T-helper 1 cell treated with Interleukin-12 subunit alpha and Interleukin-12 subunit beta and Interleukin-4 antibody, amounts not matched to agents 30 μg/mL and 1 μg/mL, for 36 hours (primary cell): ENCODE measurements around the gene SLC13A2.

Source experiments
- H3K27ac Mint-ChIP-seq: one replicate; pipeline ENCODE4 v1.8.0; 2021; ENCODE audit warnings: mild to moderate bottlenecking, mixed read lengths
- H3K27me3 Mint-ChIP-seq: one replicate; pipeline ENCODE4 v1.8.0; 2021; ENCODE audit warnings: low read depth, mixed read lengths
- H3K36me3 Mint-ChIP-seq: one replicate; pipeline ENCODE4 v1.8.0; 2021; ENCODE audit warnings: low read depth, mixed read lengths
- H3K4me1 Mint-ChIP-seq: one replicate; pipeline ENCODE4 v1.8.0; 2021; ENCODE audit warnings: low read depth, mixed read lengths
- H3K4me3 Mint-ChIP-seq: one replicate; pipeline ENCODE4 v1.8.0; 2021; ENCODE audit warnings: mild to moderate bottlenecking, moderate library complexity, mixed read lengths
- H3K9me3 Mint-ChIP-seq: one replicate; pipeline ENCODE4 v1.8.0; 2021; ENCODE audit warnings: mixed read lengths

Gene SLC13A2

DNA sequence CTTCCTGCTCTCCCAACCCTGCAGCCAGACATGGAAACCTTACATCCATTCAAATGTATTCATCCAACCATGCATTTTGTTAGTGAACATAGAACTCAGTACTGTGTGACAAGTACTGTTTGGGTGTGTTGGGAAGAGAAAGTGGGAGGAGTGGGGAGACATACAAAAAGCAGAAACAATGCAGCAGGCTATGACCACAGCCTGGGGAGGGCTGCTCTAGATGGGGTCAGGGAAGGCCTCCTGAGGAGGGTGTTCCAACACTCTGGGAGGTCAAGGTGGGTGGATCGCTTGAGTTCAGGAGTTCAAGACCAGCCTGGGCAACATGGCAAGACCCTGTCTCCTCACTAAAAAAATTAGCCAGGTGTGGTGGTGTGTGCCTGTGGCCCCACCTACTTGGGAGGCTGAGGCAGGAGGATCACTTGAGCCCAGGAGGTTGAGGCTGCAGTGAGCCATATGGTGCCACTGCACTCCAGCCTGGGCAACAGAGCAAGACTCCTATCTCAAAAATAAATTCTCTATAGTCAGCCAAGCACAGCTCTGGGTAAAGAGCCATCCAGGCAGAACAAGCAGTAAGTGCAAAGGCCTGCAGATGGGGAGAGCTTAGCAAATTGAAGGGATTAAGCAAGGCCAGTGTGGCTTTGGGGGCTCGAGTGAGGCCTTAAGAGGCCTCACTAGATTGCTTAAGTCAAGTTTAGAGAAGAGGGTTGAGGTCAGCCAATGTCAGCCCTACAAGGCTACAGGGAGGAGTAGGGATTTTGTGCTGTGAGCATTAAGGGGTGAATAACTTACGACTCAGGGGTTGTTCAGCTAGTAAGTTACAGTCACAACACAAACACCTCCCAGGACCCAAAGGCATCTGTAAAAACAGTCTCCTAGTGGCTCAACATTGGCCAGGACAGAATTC, 5.5 kb downstream of the SLC13A2 start:
- H3K4me1 Mint-ChIP-seq: peaks cover 9% of the 10 kb centered on the region
- no peak overlapping the region for H3K27ac Mint-ChIP-seq
- no peaks in the 10 kb centered on the region for H3K27me3 Mint-ChIP-seq
- H3K4me3 Mint-ChIP-seq: no peak overlapping the region
- H3K36me3 Mint-ChIP-seq: no peaks in the 10 kb centered on the region
- H3K9me3 Mint-ChIP-seq: no peaks in the 10 kb centered on the region

DNA sequence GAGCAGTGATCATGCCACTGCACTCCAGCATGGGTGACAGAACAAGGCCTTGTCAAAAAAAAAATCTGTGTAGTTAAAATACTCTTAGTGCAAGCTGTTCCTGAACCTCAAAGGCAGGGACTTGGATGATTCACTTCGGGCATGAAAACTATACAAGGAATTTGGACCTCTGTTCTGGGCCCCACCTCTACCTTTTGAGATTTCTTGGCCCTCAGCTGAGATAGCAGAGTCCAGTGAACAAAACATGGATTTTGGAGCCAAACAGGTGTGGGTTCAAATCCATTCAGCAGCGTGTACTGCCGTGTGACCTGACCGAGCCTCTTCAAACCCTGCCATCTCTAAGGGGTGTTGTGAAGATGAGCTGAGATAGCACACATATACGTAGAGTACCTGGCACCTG, 6.8 kb downstream of the SLC13A2 start:
- peaks cover 16% of the 10 kb centered on the region for H3K4me1 Mint-ChIP-seq
- no peaks in the 10 kb centered on the region for H3K36me3 Mint-ChIP-seq
- no peaks in the 10 kb centered on the region for H3K9me3 Mint-ChIP-seq
- H3K27ac Mint-ChIP-seq: no peak overlapping the region
- no peak overlapping the region for H3K4me3 Mint-ChIP-seq
- peaks cover 5% of the 10 kb centered on the region for H3K27me3 Mint-ChIP-seq

DNA sequence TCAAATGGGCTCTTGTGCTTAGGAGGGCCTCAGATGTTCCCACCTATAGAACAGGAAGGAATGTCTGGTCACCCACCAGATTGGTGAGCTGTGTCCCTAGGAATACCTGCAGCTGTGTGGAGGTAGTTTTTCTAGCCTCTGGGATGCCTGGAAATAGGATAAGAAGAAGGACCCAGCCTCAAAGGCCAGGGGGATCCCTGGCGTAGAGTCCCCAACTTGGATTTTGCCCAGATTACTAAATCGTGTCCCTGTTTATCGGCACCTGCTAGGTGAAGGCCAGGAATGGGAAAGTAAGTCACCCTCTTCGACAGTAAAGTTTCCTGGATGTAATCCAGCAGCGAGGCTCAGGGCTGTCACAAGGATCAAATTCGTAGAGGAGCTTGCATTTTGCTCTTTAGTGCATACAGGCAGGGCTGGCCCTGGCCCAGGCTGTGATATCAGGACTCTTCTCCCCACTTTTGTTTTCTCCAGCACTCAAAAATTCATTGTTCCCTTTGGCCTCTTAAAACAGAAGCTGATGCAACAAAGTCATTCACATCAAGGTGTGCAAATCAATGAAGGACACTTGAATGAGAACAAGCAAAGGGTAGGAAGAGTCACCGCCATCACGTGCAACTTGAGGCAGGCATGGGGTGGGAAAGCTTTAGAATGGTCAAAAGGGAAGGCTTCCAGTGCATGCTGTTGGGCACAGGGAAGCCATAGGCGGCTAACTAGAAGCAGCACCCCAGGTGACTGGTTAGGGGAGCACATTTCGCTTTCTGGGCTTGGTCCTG, 7.5 kb downstream of the SLC13A2 start:
- H3K4me1 Mint-ChIP-seq: peaks cover 11% of the 10 kb centered on the region
- H3K27ac Mint-ChIP-seq: no peak overlapping the region
- no peaks in the 10 kb centered on the region for H3K9me3 Mint-ChIP-seq
- no peaks in the 10 kb centered on the region for H3K36me3 Mint-ChIP-seq
- peaks cover 5% of the 10 kb centered on the region for H3K27me3 Mint-ChIP-seq
- no peak overlapping the region for H3K4me3 Mint-ChIP-seq

DNA sequence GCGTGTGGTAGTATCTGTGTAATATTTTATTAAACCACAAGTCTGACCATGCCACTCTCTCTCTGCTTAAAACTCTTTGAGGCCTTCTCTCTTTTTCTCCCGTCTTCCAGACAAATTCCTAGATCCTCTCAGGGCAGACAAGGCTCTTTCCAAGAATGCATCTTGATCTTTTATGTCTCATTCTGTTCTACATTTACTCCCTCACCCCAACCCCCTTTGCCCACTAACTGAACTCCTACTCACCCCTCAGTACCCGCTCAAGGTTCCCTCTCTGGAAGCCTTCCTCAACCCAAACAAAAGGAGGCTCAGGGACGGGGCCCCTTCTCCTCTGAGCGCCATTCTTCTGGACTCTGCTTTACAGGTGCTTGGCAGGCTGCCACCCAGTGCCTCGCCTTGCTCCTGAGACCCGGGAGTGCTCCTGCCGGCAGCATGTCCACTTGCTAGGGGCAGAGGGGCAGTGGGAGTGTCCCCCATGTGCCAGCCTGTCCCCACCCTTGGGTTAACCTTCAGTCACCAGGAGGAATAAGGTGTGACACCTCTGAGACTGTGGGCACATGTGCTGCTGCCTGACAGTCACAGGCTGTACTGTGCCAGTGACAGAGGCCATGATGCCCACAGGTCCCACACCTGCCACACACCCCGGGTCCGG, 9.2 kb downstream of the SLC13A2 start:
- H3K36me3 Mint-ChIP-seq: no peaks in the 10 kb centered on the region
- H3K9me3 Mint-ChIP-seq: no peaks in the 10 kb centered on the region
- H3K4me1 Mint-ChIP-seq: peaks cover 8% of the 10 kb centered on the region
- H3K27me3 Mint-ChIP-seq: peaks cover 5% of the 10 kb centered on the region
- H3K4me3 Mint-ChIP-seq: no peak overlapping the region
- no peak overlapping the region for H3K27ac Mint-ChIP-seq

DNA sequence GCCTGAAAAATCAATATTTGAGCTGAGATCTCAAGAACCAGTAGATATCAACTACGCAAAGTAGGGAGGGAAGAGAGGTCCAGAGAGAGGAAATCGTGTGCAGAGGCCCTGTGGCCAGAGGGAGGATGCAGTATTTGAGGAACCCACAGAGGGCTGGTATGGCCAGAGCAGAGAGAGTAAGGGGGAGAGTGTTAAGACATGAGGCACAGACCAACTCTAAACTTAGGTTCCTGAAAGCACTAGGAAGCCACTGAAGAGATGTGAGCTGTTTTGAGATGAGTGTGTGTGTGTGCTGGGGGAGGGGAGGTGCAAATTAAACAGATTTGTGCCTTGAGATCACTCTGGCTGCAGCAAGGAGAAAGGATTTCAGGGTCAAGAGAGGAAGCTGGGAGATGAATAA, 10.9 kb downstream of the SLC13A2 start:
- Mint-ChIP-seq H3K4me3 (no peak overlapping the region), H3K4me1 (peaks cover 8% of the 10 kb centered on the region), H3K9me3 (no peaks in the 10 kb centered on the region), H3K36me3 (no peaks in the 10 kb centered on the region), H3K27me3 (peaks cover 5% of the 10 kb centered on the region), H3K27ac (peak overlapping the region; percentile 14)

DNA sequence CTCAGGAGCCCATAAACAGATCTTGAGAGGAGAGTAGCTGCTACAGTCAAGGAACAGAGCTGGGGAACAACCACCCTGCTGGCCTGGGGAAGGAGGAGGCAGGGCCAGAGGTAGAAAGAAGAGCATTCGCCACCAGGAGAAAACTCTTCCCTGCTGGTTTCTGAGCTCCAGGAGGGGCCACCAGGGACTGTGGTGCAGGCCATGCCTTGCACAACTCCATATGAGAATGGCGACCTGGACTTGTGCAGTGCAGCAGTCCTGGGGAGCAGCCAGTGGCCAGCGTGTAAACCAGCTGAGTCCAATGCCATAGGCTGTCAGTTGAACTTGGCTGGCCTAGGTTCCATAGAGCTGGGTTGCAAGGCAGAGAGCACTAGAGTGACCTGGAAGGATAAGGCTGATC, 11.6 kb downstream of the SLC13A2 start:
- peaks cover 5% of the 10 kb centered on the region for H3K27me3 Mint-ChIP-seq
- no peaks in the 10 kb centered on the region for H3K36me3 Mint-ChIP-seq
- H3K4me3 Mint-ChIP-seq: no peak overlapping the region
- H3K4me1 Mint-ChIP-seq: peaks cover 8% of the 10 kb centered on the region
- no peak overlapping the region for H3K27ac Mint-ChIP-seq
- no peaks in the 10 kb centered on the region for H3K9me3 Mint-ChIP-seq

DNA sequence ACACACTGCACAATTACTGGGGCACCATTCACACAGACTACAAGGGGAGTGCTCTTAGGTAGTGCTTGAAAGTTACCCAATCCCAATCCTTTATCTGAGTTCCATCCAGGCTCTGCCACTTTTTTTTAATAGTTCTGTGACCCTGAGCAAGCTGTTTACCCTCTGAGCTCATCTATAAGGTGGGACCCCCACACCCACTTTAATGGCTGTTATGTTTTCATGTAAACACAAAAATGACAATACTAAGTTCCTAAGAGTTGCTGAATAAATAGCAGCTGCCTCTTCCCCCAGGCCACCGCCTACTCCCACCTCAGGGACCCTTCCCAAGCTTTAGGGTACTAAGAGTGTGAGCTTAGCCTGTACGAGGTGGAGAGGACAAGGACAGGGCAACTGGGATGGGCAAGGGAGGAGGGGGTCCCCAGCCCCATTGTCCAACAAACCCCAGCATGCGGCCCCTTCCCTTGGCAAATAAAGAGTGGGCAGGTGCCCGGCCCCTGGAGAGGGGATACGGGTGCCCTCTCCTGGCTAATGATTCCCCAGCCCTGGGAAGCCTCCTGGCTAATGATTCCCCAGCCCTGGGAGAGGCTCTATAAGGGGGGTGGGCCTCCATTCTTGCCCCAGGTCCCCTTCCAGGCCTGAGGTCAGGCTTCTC, 14.6 kb downstream of the SLC13A2 start:
- Mint-ChIP-seq H3K36me3 (no peaks in the 10 kb centered on the region), H3K9me3 (no peaks in the 10 kb centered on the region), H3K4me1 (peaks cover 8% of the 10 kb centered on the region), H3K27ac (no peak overlapping the region), H3K27me3 (peaks cover 9% of the 10 kb centered on the region), H3K4me3 (no peak overlapping the region)

DNA sequence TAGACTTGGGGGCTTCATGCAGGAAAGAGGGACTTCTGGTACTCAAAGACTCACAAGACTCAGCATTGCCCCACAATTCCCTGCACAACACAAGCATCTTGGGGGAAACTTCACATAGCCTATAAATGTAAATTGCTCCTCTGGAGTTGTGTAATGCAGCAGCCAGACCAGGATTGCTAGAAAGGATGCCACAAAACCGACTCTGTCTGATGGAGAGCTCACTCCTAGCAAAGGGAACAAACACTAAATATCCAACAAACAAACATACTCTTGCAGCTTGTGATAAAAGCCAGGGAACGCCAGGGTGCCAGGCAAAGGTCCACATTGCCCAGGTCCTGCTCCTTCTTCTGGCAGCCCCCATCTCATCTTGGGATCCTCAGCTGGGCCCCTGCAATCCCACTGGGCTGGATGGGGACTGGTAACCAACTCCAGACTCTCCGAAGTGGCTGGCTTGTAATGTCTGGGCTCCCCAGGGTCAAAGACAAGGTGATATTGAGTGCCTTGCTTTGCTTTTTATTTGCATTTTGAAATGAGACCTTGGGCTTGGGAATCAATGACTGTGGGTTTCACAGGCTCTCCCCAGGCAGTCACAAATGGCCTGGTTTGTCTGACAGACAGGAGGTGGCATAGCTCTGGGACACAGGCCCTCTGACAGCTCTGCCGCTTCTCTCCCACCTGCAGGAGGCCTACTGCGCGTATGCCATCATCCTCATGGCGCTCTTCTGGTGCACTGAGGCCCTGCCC, 15.3 kb downstream of the SLC13A2 start:
- peaks cover 8% of the 10 kb centered on the region for H3K4me1 Mint-ChIP-seq
- H3K9me3 Mint-ChIP-seq: no peaks in the 10 kb centered on the region
- H3K27ac Mint-ChIP-seq: no peak overlapping the region
- H3K4me3 Mint-ChIP-seq: no peak overlapping the region
- peaks cover 10% of the 10 kb centered on the region for H3K27me3 Mint-ChIP-seq
- H3K36me3 Mint-ChIP-seq: no peaks in the 10 kb centered on the region

DNA sequence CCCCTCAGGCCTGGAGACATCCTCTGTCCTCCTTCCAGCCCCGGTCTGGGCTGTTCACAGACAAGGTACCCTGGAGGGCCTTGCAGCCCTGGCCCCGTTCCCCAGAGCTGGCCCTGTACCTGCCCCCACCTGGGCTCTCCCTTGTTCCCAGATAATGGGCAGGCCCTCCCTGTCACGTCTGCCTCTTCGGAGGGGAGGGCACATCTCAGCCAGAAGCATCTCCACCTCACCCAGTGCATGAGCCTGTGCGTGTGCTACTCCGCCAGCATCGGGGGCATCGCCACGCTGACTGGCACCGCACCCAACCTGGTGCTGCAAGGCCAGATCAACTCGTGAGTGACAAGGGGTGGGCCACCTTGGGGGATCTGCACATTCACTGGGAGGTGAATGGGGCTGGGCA, 17.8 kb downstream of the SLC13A2 start:
- peaks cover 5% of the 10 kb centered on the region for H3K27me3 Mint-ChIP-seq
- no peaks in the 10 kb centered on the region for H3K9me3 Mint-ChIP-seq
- peaks cover 3% of the 10 kb centered on the region for H3K4me1 Mint-ChIP-seq
- H3K27ac Mint-ChIP-seq: no peak overlapping the region
- H3K4me3 Mint-ChIP-seq: no peak overlapping the region
- no peaks in the 10 kb centered on the region for H3K36me3 Mint-ChIP-seq

DNA sequence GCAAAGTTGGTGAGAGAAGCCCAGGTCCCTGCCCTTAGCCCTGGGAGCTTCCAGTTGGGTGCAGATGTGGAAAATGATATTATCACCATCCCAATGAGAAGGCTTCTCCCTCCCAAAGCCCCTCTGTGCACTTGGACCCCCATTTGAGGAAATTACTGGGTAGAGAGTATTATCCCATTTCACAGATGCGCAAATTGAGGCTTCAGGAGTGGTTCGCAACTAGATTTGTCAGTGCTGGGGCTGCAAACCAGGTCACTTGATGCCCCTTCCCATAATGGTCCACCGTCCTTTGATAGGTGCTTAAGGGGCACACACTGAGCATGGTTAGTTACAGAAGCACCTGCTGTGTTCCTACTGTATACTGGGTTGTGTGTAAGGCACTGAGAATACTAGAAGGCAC, 18.4 kb downstream of the SLC13A2 start:
- H3K4me1 Mint-ChIP-seq: peaks cover 3% of the 10 kb centered on the region
- H3K27me3 Mint-ChIP-seq: peaks cover 5% of the 10 kb centered on the region
- no peaks in the 10 kb centered on the region for H3K9me3 Mint-ChIP-seq
- H3K36me3 Mint-ChIP-seq: no peaks in the 10 kb centered on the region
- no peak overlapping the region for H3K4me3 Mint-ChIP-seq
- no peak overlapping the region for H3K27ac Mint-ChIP-seq

DNA sequence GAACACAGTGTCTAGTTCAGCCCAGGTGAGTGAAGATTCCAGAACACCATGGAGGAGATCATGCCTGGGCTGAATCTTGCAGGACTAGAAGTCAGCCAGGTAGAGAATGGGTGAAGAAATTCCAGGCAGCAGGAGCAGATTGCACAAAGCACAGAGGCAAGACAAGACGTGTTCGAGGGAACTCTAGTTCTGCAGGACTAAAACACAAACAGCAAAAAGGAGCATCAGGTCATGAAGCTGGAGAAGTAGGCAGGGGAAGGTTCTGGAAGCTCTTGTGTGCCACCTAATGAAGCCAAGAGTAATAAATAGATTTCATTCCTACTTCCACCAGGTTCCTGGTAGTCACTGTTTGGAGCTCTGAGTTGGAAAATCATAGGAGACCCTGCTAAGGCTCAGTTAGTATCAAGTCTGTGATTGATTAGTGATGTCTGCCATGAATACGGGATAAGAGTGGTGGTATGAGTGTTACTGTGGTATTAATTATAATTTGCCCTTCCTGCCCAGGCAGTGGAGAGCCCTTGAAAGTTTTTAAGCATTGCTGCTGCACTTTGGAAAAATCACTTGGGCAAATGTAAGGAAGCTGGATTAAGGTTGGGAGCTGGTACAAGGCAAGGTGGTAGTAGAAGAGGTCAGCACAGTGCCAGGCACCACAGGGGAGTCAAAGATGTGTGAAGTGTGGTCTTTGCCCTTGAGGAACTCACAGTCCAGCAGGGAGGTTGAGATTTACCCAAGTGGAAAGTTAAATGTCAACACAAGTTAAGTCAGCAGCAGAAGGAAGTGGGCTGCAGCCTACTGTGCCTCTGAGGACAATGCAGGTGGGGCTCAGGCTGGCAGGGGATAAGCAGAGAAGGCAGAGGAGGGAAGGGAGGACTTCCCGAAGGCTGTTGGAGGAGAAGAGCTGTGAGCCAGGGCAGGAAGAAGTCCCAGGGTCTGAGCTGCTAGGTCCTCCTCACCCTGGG, 19.2 kb downstream of the SLC13A2 start:
- Mint-ChIP-seq H3K27ac (no peak overlapping the region), H3K36me3 (no peaks in the 10 kb centered on the region), H3K4me1 (peaks cover 3% of the 10 kb centered on the region), H3K4me3 (no peak overlapping the region), H3K9me3 (no peaks in the 10 kb centered on the region), H3K27me3 (peaks cover 5% of the 10 kb centered on the region)

DNA sequence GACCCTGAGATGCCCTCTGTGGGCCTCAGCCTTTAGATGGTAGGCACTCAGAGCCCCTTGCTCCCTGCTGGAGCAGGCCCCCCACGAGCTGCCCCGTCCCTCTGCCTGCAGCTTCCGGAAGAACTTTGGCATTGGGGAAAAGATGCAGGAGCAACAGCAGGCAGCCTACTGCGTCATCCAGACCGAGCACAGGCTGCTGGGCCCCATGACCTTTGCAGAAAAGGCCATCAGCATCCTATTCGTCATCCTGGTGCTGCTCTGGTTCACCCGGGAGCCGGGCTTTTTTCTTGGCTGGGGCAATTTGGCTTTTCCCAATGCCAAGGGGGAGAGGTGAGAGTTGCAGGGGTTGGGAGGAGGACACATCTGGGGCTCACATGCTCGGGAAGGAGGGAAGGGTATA, 20.0 kb downstream of the SLC13A2 start:
- H3K9me3 Mint-ChIP-seq: no peaks in the 10 kb centered on the region
- peaks cover 5% of the 10 kb centered on the region for H3K27me3 Mint-ChIP-seq
- no peak overlapping the region for H3K27ac Mint-ChIP-seq
- peaks cover 3% of the 10 kb centered on the region for H3K4me1 Mint-ChIP-seq
- no peaks in the 10 kb centered on the region for H3K36me3 Mint-ChIP-seq
- H3K4me3 Mint-ChIP-seq: no peak overlapping the region
